ENCODE measurements around the gene PGBD5. TPM values are rescaled to one million over a fixed set of nuclear protein-coding genes. Genes with fewer than 3 reads are reported as not detected.

PGBD5 gene
- total and polyA plus RNA-seq, 2 of the 13 experiments (the other 11 are each of a cell fraction or from before 2014, with no cell fraction given): 0.04 to 0.13 TPM

DNA sequence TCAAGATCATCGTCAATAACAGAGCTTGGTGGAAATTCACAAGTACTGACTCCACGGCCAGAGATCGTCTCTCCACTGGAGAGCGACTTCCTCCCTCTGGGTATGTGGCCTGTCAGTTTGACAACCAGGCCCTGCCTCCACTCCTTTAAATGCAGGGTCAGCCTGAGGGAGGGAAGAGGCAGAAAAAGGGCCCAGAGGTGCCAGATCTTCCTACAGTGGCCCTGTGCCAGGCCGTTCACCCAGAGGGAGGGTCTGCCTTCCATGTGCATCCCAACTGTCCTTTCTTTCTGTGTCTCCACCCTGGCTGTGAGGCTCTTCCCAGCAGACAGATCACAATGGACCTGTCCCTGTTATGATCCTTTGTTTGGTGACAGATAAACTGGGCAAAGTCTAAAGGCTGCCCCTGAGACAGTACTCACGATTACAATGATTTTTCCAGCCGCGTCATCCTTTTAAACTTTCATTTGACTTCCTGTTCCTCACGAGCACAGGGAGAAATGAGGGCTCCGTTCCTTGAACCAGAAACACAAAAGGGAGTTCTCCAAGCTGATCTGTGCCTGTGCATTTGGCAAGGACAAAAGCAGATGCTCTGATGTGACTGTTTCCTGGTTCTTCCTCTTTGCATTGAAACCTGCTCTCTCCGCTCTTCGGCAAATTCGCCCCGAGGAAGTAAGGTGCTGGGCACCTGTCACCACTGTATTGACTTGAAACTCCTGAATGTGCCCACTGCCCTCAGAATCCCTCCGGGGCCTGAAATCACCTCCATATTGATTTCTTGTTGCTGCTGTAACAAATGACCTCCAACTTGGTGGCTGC, 126.7 kb downstream of the PGBD5 start (continued):
- TF ChIP-seq ZNF256 (CRISPR knock-in tag; conservative IDR thresholded peaks at IDR 0.05) (no peak), TAF15 (IDR thresholded peaks at IDR 0.05; ENCODE audit: low read depth, low read length, poor library complexity, severe bottlenecking) (no peak), XRCC5 (optimal IDR thresholded peaks at IDR 0.05; ENCODE audit: low read length) (peak; percentile 16), GPN1 (CRISPR knock-in tag; IDR thresholded peaks at IDR 0.05; ENCODE audit: borderline replicate concordance) (no peak), ZNF264 (CRISPR knock-in tag; IDR thresholded peaks at IDR 0.05) (0 out of 2 replicates have a peak, but pooled peaks have one; percentile 17), CREB1 (IDR thresholded peaks at IDR 0.05) (peak; percentile 71), CREB1 (CRISPR knock-in tag; IDR thresholded peaks at IDR 0.05) (no peak), FOSL2 (CRISPR knock-in tag; IDR thresholded peaks at IDR 0.05) (peak; percentile 46), SAP130 (CRISPR knock-in tag; IDR thresholded peaks at IDR 0.05; ENCODE audit: low read depth) (peak; percentile 56)
- TF ChIP-seq, protein P1, sequence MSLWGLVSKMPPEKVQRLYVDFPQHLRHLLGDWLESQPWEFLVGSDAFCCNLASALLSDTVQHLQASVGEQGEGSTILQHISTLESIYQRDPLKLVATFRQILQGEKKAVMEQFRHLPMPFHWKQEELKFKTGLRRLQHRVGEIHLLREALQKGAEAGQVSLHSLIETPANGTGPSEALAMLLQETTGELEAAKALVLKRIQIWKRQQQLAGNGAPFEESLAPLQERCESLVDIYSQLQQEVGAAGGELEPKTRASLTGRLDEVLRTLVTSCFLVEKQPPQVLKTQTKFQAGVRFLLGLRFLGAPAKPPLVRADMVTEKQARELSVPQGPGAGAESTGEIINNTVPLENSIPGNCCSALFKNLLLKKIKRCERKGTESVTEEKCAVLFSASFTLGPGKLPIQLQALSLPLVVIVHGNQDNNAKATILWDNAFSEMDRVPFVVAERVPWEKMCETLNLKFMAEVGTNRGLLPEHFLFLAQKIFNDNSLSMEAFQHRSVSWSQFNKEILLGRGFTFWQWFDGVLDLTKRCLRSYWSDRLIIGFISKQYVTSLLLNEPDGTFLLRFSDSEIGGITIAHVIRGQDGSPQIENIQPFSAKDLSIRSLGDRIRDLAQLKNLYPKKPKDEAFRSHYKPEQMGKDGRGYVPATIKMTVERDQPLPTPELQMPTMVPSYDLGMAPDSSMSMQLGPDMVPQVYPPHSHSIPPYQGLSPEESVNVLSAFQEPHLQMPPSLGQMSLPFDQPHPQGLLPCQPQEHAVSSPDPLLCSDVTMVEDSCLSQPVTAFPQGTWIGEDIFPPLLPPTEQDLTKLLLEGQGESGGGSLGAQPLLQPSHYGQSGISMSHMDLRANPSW (CRISPR knock-in tag; IDR thresholded peaks at IDR 0.05; ENCODE audit: borderline replicate concordance): no peak
- TF ChIP-seq, protein P2, sequence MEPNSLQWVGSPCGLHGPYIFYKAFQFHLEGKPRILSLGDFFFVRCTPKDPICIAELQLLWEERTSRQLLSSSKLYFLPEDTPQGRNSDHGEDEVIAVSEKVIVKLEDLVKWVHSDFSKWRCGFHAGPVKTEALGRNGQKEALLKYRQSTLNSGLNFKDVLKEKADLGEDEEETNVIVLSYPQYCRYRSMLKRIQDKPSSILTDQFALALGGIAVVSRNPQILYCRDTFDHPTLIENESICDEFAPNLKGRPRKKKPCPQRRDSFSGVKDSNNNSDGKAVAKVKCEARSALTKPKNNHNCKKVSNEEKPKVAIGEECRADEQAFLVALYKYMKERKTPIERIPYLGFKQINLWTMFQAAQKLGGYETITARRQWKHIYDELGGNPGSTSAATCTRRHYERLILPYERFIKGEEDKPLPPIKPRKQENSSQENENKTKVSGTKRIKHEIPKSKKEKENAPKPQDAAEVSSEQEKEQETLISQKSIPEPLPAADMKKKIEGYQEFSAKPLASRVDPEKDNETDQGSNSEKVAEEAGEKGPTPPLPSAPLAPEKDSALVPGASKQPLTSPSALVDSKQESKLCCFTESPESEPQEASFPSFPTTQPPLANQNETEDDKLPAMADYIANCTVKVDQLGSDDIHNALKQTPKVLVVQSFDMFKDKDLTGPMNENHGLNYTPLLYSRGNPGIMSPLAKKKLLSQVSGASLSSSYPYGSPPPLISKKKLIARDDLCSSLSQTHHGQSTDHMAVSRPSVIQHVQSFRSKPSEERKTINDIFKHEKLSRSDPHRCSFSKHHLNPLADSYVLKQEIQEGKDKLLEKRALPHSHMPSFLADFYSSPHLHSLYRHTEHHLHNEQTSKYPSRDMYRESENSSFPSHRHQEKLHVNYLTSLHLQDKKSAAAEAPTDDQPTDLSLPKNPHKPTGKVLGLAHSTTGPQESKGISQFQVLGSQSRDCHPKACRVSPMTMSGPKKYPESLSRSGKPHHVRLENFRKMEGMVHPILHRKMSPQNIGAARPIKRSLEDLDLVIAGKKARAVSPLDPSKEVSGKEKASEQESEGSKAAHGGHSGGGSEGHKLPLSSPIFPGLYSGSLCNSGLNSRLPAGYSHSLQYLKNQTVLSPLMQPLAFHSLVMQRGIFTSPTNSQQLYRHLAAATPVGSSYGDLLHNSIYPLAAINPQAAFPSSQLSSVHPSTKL (CRISPR knock-in tag; IDR thresholded peaks at IDR 0.05): peak; percentile 69
- TF ChIP-seq, protein P3, sequence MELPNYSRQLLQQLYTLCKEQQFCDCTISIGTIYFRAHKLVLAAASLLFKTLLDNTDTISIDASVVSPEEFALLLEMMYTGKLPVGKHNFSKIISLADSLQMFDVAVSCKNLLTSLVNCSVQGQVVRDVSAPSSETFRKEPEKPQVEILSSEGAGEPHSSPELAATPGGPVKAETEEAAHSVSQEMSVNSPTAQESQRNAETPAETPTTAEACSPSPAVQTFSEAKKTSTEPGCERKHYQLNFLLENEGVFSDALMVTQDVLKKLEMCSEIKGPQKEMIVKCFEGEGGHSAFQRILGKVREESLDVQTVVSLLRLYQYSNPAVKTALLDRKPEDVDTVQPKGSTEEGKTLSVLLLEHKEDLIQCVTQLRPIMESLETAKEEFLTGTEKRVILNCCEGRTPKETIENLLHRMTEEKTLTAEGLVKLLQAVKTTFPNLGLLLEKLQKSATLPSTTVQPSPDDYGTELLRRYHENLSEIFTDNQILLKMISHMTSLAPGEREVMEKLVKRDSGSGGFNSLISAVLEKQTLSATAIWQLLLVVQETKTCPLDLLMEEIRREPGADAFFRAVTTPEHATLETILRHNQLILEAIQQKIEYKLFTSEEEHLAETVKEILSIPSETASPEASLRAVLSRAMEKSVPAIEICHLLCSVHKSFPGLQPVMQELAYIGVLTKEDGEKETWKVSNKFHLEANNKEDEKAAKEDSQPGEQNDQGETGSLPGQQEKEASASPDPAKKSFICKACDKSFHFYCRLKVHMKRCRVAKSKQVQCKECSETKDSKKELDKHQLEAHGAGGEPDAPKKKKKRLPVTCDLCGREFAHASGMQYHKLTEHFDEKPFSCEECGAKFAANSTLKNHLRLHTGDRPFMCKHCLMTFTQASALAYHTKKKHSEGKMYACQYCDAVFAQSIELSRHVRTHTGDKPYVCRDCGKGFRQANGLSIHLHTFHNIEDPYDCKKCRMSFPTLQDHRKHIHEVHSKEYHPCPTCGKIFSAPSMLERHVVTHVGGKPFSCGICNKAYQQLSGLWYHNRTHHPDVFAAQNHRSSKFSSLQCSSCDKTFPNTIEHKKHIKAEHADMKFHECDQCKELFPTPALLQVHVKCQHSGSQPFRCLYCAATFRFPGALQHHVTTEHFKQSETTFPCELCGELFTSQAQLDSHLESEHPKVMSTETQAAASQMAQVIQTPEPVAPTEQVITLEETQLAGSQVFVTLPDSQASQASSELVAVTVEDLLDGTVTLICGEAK (IDR thresholded peaks at IDR 0.05): no peak
- TF ChIP-seq, protein P3 (CRISPR knock-in tag; IDR thresholded peaks at IDR 0.05): no peak
